Hematopoietic multipotent progenitor cell treated with erythropoietin and hydrocortisone succinate and interleukin-3 and kit ligand, for 8 days (in vitro differentiated cells): Measurements from ENCODE around the gene CFHR2.

Experiments used
- DNase-seq: peaks from one replicate; pipeline ENCODE4 v3.0.0-alpha.2; 2015

CFHR2 gene

GRCh38 chr1:197003132-197003531 is 59.6 kb downstream of the CFHR2 start:
- no peak for DNase-seq

GRCh38 chr1:197008861-197009260 is 65.3 kb downstream of the CFHR2 start:
- no peak for DNase-seq
